Testis (tissue), 3 donors: ENCODE results near the gene MDM4. TPM values are rescaled to one million over a fixed set of nuclear protein-coding genes. Genes with fewer than 3 reads are reported as not detected.
"Not testable (repeated sequence)": the region's sequence is repeated elsewhere in the genome, so short reads cannot be mapped to it uniquely, and the experiment has no call there.

Source experiments
- DNase-seq: peaks from one replicate; pipeline ENCODE4 v3.0.0-alpha.2; 2019
- H3K27ac ChIP-seq, 2 donors: fragments of 200-600 bp; sonication (generic); one replicate each; pipeline ENCODE4 v1.5.1; 2019
- H3K27me3 ChIP-seq: fragments of 200-600 bp; sonication (generic); one replicate; pipeline ENCODE4 v1.5.1; 2019
- H3K36me3 ChIP-seq: fragments of 200-600 bp; sonication (generic); one replicate; pipeline ENCODE4 v1.5.1; 2017; ENCODE audit warnings: low read depth; ENCODE audit errors: missing control alignments
- H3K4me1 ChIP-seq: fragments of 200-600 bp; sonication (generic); one replicate; pipeline ENCODE4 v1.5.1; 2019
- H3K4me3 ChIP-seq, 2 donors: fragments of 200-600 bp; sonication (generic); one replicate each; pipeline ENCODE4 v1.5.1; 2017 to 2019
- H3K9me3 ChIP-seq: fragments of 200-600 bp; sonication (generic); one replicate; pipeline ENCODE4 v1.5.1; 2017
- POLR2A ChIP-seq: fragments of 450-650 bp; IDR thresholded peaks from one replicate; pipeline ENCODE4 v1.6.1; 2017; ENCODE audit warnings: antibody characterized with exemption, mild to moderate bottlenecking, moderate library complexity
- WGBS, 2 donors: methylation state at CpG; one replicate each; pipeline ENCODE4 v1.1.5; 2018; 5-methylcytosine and 5-hydroxymethylcytosine counted together
- intact Hi-C: fragments of 100-400 bp; cut with DNase I; formaldehyde crosslinking; loops from one replicate; pipeline ENCODE4 v1.15.1; 2023; ENCODE audit warnings: low total_unique reads
- polyA plus RNA-seq: library from polyadenylated mRNA; stranded (reverse); fragments of 350-450 nt; fragmentation: Illumina TruSeq; extraction: RNeasy Lipid Tissue Mini Kit (QIAGEN cat#74804); gene quantifications from one replicate; pipeline ENCODE4 v1.2.3, GENCODE V29; 2014; ENCODE audit warnings: low read depth, low replicate concordance; ENCODE audit not compliant: insufficient read depth
- total RNA-seq, 2 donors: library from RNA; depleted of rRNA; stranded (reverse); fragments of >200 nt; gene quantifications; one replicate each; pipeline ENCODE4 v1.2.3, GENCODE V29; 2016
- TF ChIP-seq, protein P1 (sequence below), 3 experiments: fragments of 450-650 bp in 2 of 3; fragments of 200-600 bp in 1 of 3; sonication (generic) in 1 of 3; IDR thresholded peaks; one replicate each; pipeline ENCODE4 v1.5.1; 2016 to 2019; ENCODE audit warnings: antibody characterized with exemption in 3 of 3, mild to moderate bottlenecking in 2 of 3, moderate library complexity in 1 of 3

MDM4 gene
- total and polyA plus RNA-seq, 3 donors from 2014 or later: 43.3 to 110 (median 96.2) TPM

DNA sequence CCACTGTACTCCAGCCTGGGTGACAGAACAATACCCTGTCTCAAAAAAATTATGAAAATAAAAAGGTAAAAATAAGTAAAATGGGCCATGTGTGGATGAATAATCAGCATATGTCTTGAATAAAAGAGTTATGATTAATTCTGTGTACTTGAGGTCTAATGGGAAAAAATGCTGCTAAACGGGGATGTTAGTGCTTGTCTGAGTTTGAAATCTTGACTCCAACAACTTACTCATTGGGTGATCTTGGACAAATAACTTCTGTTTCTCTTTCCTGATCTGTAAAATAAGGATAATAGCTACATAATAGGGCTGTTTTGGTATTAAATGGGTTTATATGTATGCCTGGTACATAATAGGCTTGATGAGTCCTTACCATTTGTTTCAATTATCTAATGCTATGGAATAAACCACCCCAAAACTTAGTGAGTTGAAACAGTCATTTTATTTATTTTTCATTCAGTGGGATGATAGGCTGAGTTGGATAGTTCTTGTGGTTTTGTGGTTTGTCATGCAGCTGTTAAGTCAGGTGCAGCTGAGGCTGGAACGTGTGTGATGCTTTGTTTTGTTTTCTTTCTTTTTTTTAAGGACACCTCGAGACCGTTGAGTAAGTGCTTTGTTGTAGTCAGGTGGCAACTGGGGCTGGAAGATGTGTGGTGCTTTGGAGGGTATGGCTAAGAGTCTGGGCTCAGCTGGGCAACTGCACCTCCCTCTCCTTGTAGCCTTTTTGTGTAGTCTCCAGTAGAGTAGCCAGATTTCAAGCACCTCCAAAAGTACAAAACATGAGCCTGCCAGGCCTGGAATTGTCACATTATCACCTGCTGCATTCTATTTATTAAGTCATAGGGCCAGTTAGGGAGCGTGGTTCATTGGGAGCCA, 4.9 kb downstream of the MDM4 start:
- Histone ChIP-seq H3K4me1 (no peaks in the 10 kb centered on the region), H3K4me3 (no peak overlapping the region), H3K27me3 (no peaks in the 10 kb centered on the region), H3K27ac (no peak overlapping the region), H3K9me3 (no peaks in the 10 kb centered on the region), H3K36me3 (no peaks in the 10 kb centered on the region)
- no peak for DNase-seq
- TF ChIP-seq, protein P1, sequence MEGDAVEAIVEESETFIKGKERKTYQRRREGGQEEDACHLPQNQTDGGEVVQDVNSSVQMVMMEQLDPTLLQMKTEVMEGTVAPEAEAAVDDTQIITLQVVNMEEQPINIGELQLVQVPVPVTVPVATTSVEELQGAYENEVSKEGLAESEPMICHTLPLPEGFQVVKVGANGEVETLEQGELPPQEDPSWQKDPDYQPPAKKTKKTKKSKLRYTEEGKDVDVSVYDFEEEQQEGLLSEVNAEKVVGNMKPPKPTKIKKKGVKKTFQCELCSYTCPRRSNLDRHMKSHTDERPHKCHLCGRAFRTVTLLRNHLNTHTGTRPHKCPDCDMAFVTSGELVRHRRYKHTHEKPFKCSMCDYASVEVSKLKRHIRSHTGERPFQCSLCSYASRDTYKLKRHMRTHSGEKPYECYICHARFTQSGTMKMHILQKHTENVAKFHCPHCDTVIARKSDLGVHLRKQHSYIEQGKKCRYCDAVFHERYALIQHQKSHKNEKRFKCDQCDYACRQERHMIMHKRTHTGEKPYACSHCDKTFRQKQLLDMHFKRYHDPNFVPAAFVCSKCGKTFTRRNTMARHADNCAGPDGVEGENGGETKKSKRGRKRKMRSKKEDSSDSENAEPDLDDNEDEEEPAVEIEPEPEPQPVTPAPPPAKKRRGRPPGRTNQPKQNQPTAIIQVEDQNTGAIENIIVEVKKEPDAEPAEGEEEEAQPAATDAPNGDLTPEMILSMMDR (IDR thresholded peaks at IDR 0.05): no peak
- TF ChIP-seq POLR2A: no peak
- intact Hi-C loops: no loop called here
- 62 to 71% methylated on average over 5 of the region's 5 CpGs for WGBS, 2 donors

DNA sequence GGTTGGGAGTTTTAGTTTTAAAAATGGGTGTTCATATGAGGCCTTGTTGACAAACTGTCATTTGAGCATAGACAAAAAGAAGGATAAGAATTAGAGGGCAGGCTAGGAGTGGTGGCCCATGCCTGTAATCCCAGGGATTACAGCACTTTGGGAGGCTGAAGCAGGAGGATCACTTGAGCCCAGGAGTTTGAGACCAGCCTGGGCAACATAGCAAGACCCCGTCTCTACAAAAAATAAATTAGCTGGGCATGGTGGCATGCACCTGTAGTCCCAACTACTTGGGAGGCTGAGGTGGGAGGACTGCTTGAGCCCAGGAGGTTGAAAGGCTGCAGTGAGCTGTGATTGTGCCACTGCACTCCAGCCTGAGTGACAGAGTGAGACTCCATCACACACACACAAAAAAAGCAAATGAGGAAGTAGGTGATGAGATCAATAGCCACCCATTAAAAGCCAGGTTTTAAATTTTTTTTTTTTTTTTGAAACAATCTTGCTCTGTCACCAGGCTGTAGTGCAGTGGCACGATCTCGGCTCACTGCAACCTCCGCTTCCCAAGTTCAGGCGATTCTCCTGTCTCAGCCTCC, 5.8 kb downstream of the MDM4 start:
- H3K36me3 ChIP-seq, H3K27ac ChIP-seq, H3K9me3 ChIP-seq, H3K27me3 ChIP-seq, intact Hi-C loops, H3K4me1 ChIP-seq, H3K4me3 ChIP-seq, DNase-seq: not testable (repeated sequence)
- WGBS, 2 donors: 74 to 84% methylated on average over 5 of the region's 5 CpGs

DNA sequence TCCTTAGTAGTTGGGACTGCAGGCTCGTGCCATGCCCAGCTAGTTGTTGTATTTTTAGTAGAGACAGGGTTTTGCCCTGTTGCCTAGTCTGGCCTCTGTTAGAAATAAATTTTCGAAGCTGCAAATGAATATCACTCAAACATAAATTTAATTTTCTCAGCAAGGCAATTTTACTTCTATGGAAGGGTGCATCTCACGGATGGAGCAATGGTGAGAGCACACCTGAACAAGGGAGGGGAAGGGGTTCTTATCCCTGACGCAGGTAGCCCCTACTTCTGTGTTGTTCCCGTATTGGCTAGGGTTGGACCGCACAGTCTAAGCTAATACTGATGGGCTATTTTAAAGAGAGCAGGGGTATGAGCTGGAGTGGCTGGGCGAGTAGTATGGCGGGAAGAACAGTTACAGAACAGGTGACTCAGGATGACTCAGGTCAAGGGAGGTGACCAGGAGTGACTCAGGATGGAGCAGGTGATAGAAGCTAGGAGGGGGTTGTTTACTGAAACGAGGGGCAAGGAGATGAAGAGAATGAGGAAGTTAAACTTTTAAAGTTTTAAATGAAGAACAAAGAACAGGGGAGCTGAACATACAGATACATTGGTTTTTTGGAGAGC, 7.5 kb downstream of the MDM4 start:
- Histone ChIP-seq H3K4me1 (no peaks in the 10 kb centered on the region), H3K36me3 (no peaks in the 10 kb centered on the region), H3K27me3 (no peaks in the 10 kb centered on the region), H3K27ac (no peak overlapping the region), H3K9me3 (no peaks in the 10 kb centered on the region), H3K4me3 (no peak overlapping the region)
- WGBS, 2 donors: 92 to 95% methylated on average over 9 of the region's 9 CpGs
- DNase-seq: no peak
- intact Hi-C loops: no loop called here
- TF ChIP-seq POLR2A: no peak
- TF ChIP-seq, protein P1 (IDR thresholded peaks at IDR 0.05): no peak

DNA sequence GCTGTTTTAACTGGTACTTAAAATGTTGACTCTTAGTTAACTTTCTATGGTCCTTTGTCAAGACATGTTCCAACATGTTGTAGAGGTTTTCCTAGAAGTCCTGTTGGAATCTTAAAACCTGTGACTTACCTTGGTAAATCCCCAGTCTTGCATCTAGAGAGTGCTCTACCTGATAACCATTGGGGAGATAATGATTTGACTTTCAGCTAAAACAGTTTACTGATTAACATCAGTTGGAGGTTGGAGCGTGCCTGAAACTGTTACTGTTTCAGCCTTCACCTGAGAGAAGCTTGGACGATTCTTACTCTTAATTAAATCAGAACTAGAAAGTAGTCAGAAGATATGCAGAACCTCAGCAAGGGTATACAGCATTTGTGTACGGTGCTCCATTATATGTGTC, 8.8 kb downstream of the MDM4 start:
- H3K27me3 ChIP-seq: no peaks in the 10 kb centered on the region
- no peak overlapping the region for H3K4me3 ChIP-seq
- H3K27ac ChIP-seq: no peak overlapping the region
- TF ChIP-seq, protein P1 (IDR thresholded peaks at IDR 0.05): no peak
- no peak for TF ChIP-seq POLR2A
- DNase-seq: no peak
- WGBS, 2 donors: 73 to 74% methylated on average over 3 of the region's 3 CpGs
- H3K4me1 ChIP-seq: no peaks in the 10 kb centered on the region
- intact Hi-C loops: no loop called here
- no peaks in the 10 kb centered on the region for H3K9me3 ChIP-seq
- H3K36me3 ChIP-seq: no peaks in the 10 kb centered on the region

DNA sequence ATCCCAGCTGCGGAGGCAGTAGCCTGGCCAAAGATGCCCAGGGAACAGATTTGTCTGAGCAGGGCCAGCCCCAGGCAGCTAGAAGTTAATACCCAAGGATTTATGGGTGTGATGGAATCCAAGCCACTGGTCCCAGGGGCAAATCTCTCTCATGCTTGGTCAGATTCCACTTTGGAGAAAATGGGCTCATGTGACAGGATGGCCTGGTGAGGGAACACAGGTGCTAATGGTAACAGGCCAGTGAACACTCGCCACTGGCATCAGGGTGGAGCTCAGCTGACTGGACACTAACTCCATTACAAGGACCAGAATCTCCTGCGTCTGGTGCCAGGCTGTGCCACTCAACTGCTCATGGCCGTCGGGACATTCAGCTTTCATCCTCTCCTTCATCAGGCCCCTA, 12.0 kb downstream of the MDM4 start:
- TF ChIP-seq, protein P1 (IDR thresholded peaks at IDR 0.05): no peak
- TF ChIP-seq POLR2A: no peak
- Histone ChIP-seq H3K27me3 (no peaks in the 10 kb centered on the region), H3K36me3 (no peaks in the 10 kb centered on the region), H3K4me1 (no peaks in the 10 kb centered on the region), H3K9me3 (no peaks in the 10 kb centered on the region), H3K27ac (no peak overlapping the region), H3K4me3 (no peak overlapping the region)
- WGBS, 2 donors: 93 to 96% methylated on average over 1 to 5 of the region's 5 CpGs
- intact Hi-C loops: no loop called here
- DNase-seq: no peak
